ENCODE results near the gene MRPL23.
"Not testable (repeated sequence)": the region's sequence is repeated elsewhere in the genome, so short reads cannot be mapped to it uniquely, and the experiment has no call there.

The MRPL23 gene

DNA sequence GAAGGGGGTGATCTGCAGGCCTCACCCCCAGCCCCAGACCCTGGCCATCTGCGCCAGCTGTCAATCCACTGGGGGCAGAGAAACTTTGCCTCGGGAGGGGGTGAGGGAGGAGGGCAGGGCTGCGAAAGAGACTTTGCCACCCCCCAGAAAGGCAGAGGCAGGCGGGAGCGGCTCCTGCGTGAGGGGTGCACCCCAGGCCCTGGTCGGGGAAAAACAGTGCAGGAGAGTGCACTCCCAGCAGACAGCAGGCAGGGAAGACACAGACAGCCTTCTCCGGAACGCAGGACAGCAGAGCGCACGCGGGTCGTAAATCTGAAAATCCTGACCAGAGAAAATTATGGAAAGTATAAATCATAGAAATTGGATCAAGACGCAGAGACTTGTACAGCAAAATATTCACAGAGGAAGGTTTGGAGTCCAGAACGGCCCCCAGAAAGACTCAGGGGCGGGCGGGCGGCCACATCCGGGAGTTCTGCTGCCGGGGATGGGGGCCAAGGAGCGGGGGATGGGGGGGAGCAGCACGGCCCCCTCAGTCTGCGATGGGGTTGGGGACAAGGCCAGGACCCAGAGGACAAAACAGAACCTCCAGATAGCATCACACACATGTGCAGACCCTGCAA, 8.0 kb upstream of the MRPL23 start (continued):
- TF ChIP-seq ISL1 (CRISPR knock-in tag; IDR thresholded peaks at IDR 0.05), result no peak

DNA sequence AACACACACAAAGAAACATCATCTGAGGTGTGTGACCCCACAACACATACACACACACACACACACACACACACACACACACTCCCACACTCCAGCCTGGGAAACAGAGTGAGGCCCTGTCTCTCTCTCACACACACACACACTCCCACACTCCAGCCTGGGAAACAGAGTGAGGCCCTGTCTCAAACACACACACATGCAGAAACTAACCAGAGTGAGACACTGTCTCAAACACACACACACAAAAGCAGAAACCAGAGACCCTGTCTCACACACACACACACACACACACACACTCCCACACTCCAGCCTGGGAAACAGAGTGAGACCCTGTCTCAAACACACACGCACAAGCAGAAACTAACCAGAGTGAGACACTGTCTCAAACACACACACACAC, 7.3 kb upstream of the MRPL23 start:
- not testable (repeated sequence) for ATAC-seq

DNA sequence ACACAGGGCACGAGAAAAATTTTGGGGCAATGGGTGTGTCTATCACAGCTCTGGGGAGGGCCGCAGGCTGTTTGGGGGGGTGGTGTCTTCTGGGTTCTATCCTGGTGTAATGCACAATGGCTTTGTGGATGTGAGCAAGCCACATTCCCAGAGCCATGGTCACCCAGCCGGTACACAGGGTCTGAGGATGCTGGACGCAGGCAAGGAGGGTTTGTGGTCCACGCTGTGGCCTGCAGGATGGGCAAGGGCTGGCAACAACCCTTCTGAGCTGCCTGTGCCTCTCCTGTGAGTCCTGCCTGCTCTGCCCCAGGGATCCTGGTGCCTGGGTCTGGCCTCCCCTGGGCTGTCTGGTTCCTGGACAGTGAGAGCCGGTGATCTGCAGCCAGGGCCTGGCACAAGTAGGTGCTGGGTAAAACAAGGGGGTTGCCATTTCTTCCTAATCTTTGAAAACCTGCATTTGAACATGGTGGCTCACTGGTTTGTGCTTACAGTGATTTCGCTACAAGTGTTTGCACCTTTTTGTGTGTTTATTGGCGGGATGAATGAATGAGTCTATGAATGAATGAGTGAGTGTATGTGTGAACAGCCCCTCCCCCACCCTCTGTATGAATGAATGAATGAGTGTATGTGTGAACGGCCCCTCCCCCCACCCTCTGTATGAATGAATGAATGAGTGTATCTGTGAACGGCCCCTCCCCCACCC, 4.4 kb upstream of the MRPL23 start:
- TF ChIP-seq, protein P1, sequence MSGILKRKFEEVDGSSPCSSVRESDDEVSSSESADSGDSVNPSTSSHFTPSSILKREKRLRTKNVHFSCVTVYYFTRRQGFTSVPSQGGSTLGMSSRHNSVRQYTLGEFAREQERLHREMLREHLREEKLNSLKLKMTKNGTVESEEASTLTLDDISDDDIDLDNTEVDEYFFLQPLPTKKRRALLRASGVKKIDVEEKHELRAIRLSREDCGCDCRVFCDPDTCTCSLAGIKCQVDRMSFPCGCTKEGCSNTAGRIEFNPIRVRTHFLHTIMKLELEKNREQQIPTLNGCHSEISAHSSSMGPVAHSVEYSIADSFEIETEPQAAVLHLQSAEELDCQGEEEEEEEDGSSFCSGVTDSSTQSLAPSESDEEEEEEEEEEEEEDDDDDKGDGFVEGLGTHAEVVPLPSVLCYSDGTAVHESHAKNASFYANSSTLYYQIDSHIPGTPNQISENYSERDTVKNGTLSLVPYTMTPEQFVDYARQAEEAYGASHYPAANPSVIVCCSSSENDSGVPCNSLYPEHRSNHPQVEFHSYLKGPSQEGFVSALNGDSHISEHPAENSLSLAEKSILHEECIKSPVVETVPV (CRISPR knock-in tag; IDR thresholded peaks at IDR 0.05), result no peak
- TF ChIP-seq ZNF565 (CRISPR knock-in tag; conservative IDR thresholded peaks at IDR 0.05; ENCODE audit: low read depth), result no peak
- TF ChIP-seq GLIS3 (CRISPR knock-in tag; IDR thresholded peaks at IDR 0.05), result no peak
- no peak for TF ChIP-seq PPARA (CRISPR knock-in tag; IDR thresholded peaks at IDR 0.05; ENCODE audit: borderline replicate concordance)
- TF ChIP-seq ZFP30 (CRISPR knock-in tag; IDR thresholded peaks at IDR 0.05), result no peak
- TF ChIP-seq, protein P2, sequence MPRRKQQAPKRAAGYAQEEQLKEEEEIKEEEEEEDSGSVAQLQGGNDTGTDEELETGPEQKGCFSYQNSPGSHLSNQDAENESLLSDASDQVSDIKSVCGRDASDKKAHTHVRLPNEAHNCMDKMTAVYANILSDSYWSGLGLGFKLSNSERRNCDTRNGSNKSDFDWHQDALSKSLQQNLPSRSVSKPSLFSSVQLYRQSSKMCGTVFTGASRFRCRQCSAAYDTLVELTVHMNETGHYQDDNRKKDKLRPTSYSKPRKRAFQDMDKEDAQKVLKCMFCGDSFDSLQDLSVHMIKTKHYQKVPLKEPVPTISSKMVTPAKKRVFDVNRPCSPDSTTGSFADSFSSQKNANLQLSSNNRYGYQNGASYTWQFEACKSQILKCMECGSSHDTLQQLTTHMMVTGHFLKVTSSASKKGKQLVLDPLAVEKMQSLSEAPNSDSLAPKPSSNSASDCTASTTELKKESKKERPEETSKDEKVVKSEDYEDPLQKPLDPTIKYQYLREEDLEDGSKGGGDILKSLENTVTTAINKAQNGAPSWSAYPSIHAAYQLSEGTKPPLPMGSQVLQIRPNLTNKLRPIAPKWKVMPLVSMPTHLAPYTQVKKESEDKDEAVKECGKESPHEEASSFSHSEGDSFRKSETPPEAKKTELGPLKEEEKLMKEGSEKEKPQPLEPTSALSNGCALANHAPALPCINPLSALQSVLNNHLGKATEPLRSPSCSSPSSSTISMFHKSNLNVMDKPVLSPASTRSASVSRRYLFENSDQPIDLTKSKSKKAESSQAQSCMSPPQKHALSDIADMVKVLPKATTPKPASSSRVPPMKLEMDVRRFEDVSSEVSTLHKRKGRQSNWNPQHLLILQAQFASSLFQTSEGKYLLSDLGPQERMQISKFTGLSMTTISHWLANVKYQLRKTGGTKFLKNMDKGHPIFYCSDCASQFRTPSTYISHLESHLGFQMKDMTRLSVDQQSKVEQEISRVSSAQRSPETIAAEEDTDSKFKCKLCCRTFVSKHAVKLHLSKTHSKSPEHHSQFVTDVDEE (CRISPR knock-in tag; IDR thresholded peaks at IDR 0.05), result no peak
- TF ChIP-seq, protein P3, sequence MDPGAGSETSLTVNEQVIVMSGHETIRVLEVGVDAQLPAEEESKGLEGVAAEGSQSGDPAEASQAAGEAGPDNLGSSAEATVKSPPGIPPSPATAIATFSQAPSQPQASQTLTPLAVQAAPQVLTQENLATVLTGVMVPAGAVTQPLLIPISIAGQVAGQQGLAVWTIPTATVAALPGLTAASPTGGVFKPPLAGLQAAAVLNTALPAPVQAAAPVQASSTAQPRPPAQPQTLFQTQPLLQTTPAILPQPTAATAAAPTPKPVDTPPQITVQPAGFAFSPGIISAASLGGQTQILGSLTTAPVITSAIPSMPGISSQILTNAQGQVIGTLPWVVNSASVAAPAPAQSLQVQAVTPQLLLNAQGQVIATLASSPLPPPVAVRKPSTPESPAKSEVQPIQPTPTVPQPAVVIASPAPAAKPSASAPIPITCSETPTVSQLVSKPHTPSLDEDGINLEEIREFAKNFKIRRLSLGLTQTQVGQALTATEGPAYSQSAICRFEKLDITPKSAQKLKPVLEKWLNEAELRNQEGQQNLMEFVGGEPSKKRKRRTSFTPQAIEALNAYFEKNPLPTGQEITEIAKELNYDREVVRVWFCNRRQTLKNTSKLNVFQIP (CRISPR knock-in tag; IDR thresholded peaks at IDR 0.05; ENCODE audit: borderline replicate concordance, low read depth), result no peak
- TF ChIP-seq OSR1 (CRISPR knock-in tag; IDR thresholded peaks at IDR 0.05), result no peak
- no peak for TF ChIP-seq ISL1 (CRISPR knock-in tag; IDR thresholded peaks at IDR 0.05)
- TF ChIP-seq, protein P4, sequence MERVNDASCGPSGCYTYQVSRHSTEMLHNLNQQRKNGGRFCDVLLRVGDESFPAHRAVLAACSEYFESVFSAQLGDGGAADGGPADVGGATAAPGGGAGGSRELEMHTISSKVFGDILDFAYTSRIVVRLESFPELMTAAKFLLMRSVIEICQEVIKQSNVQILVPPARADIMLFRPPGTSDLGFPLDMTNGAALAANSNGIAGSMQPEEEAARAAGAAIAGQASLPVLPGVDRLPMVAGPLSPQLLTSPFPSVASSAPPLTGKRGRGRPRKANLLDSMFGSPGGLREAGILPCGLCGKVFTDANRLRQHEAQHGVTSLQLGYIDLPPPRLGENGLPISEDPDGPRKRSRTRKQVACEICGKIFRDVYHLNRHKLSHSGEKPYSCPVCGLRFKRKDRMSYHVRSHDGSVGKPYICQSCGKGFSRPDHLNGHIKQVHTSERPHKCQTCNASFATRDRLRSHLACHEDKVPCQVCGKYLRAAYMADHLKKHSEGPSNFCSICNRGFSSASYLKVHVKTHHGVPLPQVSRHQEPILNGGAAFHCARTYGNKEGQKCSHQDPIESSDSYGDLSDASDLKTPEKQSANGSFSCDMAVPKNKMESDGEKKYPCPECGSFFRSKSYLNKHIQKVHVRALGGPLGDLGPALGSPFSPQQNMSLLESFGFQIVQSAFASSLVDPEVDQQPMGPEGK (CRISPR knock-in tag; IDR thresholded peaks at IDR 0.05; ENCODE audit: borderline replicate concordance), result no peak
- no peak for TF ChIP-seq CSDC2 (CRISPR knock-in tag; IDR thresholded peaks at IDR 0.05)
- TF ChIP-seq, protein P5, sequence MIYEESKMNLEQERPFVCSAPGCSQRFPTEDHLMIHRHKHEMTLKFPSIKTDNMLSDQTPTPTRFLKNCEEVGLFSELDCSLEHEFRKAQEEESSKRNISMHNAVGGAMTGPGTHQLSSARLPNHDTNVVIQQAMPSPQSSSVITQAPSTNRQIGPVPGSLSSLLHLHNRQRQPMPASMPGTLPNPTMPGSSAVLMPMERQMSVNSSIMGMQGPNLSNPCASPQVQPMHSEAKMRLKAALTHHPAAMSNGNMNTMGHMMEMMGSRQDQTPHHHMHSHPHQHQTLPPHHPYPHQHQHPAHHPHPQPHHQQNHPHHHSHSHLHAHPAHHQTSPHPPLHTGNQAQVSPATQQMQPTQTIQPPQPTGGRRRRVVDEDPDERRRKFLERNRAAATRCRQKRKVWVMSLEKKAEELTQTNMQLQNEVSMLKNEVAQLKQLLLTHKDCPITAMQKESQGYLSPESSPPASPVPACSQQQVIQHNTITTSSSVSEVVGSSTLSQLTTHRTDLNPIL (CRISPR knock-in tag; IDR thresholded peaks at IDR 0.05; ENCODE audit: low read depth), result no peak
- no peak for TF ChIP-seq ESRRG (CRISPR knock-in tag; IDR thresholded peaks at IDR 0.05)
- TF ChIP-seq TOX (CRISPR knock-in tag; IDR thresholded peaks at IDR 0.05; ENCODE audit: borderline replicate concordance), result no peak
- no peak for TF ChIP-seq ZC3H10 (CRISPR knock-in tag; IDR thresholded peaks at IDR 0.05)
- no peak for TF ChIP-seq BACH2 (CRISPR knock-in tag; IDR thresholded peaks at IDR 0.05; ENCODE audit: borderline replicate concordance)
- no peak for TF ChIP-seq RARB (CRISPR knock-in tag; IDR thresholded peaks at IDR 0.05)
- ATAC-seq, result no peak

DNA sequence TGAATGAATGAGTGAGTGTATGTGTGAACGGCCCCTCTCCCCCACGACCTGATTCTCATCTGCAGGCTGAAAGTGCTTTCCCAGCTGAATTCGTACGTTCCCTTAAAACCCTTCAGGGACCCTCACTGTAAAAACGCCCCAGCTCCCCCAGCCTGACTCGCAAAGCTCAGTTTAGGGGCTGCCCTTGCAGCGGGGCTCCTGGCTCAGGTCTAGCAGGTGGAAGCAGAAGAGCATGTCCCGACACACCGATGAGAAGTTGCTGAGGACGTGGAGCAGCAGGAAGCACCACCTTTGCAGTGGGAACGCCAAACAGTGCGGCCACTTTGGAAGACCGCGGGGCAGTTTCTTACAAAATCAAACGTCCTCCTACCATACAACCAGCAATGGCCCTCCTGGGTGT, 3.6 kb upstream of the MRPL23 start:
- no peak for ATAC-seq
- TF ChIP-seq ESRRG (CRISPR knock-in tag; IDR thresholded peaks at IDR 0.05) (no peak), ZNF70 (CRISPR knock-in tag; IDR thresholded peaks at IDR 0.05) (no peak), ZFP30 (CRISPR knock-in tag; IDR thresholded peaks at IDR 0.05) (no peak), OSR1 (CRISPR knock-in tag; IDR thresholded peaks at IDR 0.05) (no peak), CSDC2 (CRISPR knock-in tag; IDR thresholded peaks at IDR 0.05) (no peak), RARB (CRISPR knock-in tag; IDR thresholded peaks at IDR 0.05) (no peak), PPARA (CRISPR knock-in tag; IDR thresholded peaks at IDR 0.05; ENCODE audit: borderline replicate concordance) (no peak), ZNF565 (CRISPR knock-in tag; conservative IDR thresholded peaks at IDR 0.05; ENCODE audit: low read depth) (no peak)
- TF ChIP-seq, protein P1 (CRISPR knock-in tag; IDR thresholded peaks at IDR 0.05), result no peak
- TF ChIP-seq, protein P3 (CRISPR knock-in tag; IDR thresholded peaks at IDR 0.05; ENCODE audit: borderline replicate concordance, low read depth), result no peak
- TF ChIP-seq, protein P2 (CRISPR knock-in tag; IDR thresholded peaks at IDR 0.05), result no peak

All from SK-N-SH treated with all-trans-retinoic acid at 6 μM for 48 hours (cell line).